ENCODE results near the gene GADD45A. TPM values are rescaled to one million over a fixed set of nuclear protein-coding genes. Genes with fewer than 3 reads are reported as not detected.

GADD45A gene
- total RNA-seq, 1 donor from 2014 or later = 16.4 TPM

- Histone ChIP-seq H3K4me1 (peaks cover 22% of the 10 kb centered on the region), H3K4me3 (no peak overlapping the region), H3K27ac (no peak overlapping the region), H3K27me3 (no peaks in the 10 kb centered on the region), H3K36me3 (peaks cover 9% of the 10 kb centered on the region), H3K9me3 (no peaks in the 10 kb centered on the region)
- intact Hi-C loops (cut with DNase I) = no loop called here
- DNase-seq (no peak), ATAC-seq (no peak)
- TF ChIP-seq CTCF (IDR thresholded peaks at IDR 0.05) = no peak
These were observed 1.7 kb upstream of the GADD45A start for GRCh38 chr1:67683316-67683715.

GRCh38 chr1:67683766-67684525 is 1.1 kb upstream of the GADD45A start:
- no peak for TF ChIP-seq CTCF (IDR thresholded peaks at IDR 0.05)
- intact Hi-C loops (cut with DNase I) = no loop called here
- DNase-seq (no peak), ATAC-seq (no peak)
- Histone ChIP-seq H3K36me3 (peaks cover 14% of the 10 kb centered on the region), H3K4me3 (peak overlapping the region; percentile 91), H3K27me3 (no peaks in the 10 kb centered on the region), H3K9me3 (no peaks in the 10 kb centered on the region), H3K27ac (no peak overlapping the region), H3K4me1 (peaks cover 22% of the 10 kb centered on the region)

- TF ChIP-seq CTCF (IDR thresholded peaks at IDR 0.05) = no peak
- DNase-seq = no peak
- Histone ChIP-seq H3K4me1 (peaks cover 22% of the 10 kb centered on the region), H3K36me3 (peaks cover 21% of the 10 kb centered on the region), H3K9me3 (no peaks in the 10 kb centered on the region), H3K4me3 (peak overlapping the region; percentile 91), H3K27me3 (no peaks in the 10 kb centered on the region), H3K27ac (no peak overlapping the region)
- no peak for ATAC-seq
- intact Hi-C loops (cut with DNase I) = no loop called here
These were observed 405 bp upstream of the GADD45A start for GRCh38 chr1:67684526-67685066.

GRCh38 chr1:67685558-67686266 is 711 bp downstream of the GADD45A start:
- Histone ChIP-seq H3K4me1 (peaks cover 22% of the 10 kb centered on the region), H3K9me3 (no peaks in the 10 kb centered on the region), H3K36me3 (peaks cover 24% of the 10 kb centered on the region), H3K4me3 (peak overlapping the region; percentile 91), H3K27me3 (no peaks in the 10 kb centered on the region), H3K27ac (peak overlapping the region; percentile 91)
- DNase-seq (peak; percentile 83), ATAC-seq (peak; percentile 34)
- no peak for TF ChIP-seq CTCF (IDR thresholded peaks at IDR 0.05)
- intact Hi-C loops (cut with DNase I) = no loop called here

GRCh38 chr1:67686267-67687197 is 1.5 kb downstream of the GADD45A start:
- Histone ChIP-seq H3K9me3 (no peaks in the 10 kb centered on the region), H3K36me3 (peaks cover 24% of the 10 kb centered on the region), H3K27ac (peak overlapping the region; percentile 91), H3K4me1 (peaks cover 22% of the 10 kb centered on the region), H3K27me3 (no peaks in the 10 kb centered on the region), H3K4me3 (peak overlapping the region; percentile 91)
- intact Hi-C loops (cut with DNase I) = no loop called here
- TF ChIP-seq CTCF (IDR thresholded peaks at IDR 0.05) = no peak
- DNase-seq (peak; percentile 83), ATAC-seq (peak; percentile 55)
